GM12878 (cell line): ENCODE measurements around the gene DNHD1. TPM values are rescaled to one million over a fixed set of nuclear protein-coding genes. Genes with fewer than 3 reads are reported as not detected.

ENCODE experiments used
- ATAC-seq: fragments of 200-7000 bp; cut with Tn5 transposase; 3 replicates; pipeline ENCODE4 v1.9.1; 2020; ENCODE audit warnings: mild to moderate bottlenecking, moderate library complexity
- BruUV-seq: library from RNA; stranded (reverse); fragments of 400-500 nt; replicated peaks from 2 replicates; lab custom pipeline; 2021; lab: Mats Ljungman, UMichigan
- CTCF ChIA-PET: fragments of 300-600 bp; sonication (Branson Sonifier 250); formaldehyde crosslinking; extraction: SDS; loops from one replicate; lab custom pipeline; 2021; ENCODE audit warnings: inconsistent platforms; lab: Yijun Ruan, JAX
- POLR2A ChIA-PET: fragments of 350-600 bp; formaldehyde crosslinking; extraction: SDS; loops from one replicate; lab custom pipeline; 2021; ENCODE audit warnings: inconsistent platforms; lab: Charles Lee
- RAD21 ChIA-PET: fragments of 300-600 bp; sonication (Branson Sonifier 250); formaldehyde crosslinking; loops from one replicate; lab custom pipeline; 2023; ENCODE audit warnings: antibody characterized with exemption; ENCODE audit not compliant: unreplicated experiment; lab: Charles Lee
- SMC1A ChIA-PET: fragments of 300-600 bp; sonication (Branson Sonifier 250); formaldehyde crosslinking; loops from one replicate; lab custom pipeline; 2023; ENCODE audit not compliant: unreplicated experiment, uncharacterized antibody; lab: Charles Lee
- DNase-seq: peaks from one replicate; pipeline ENCODE4 v3.0.0-alpha.2; 2011; ENCODE audit warnings: low read depth, low spot score
- FAIRE-seq: peaks from 3 replicates; lab custom pipeline; 2011; peaks lifted over from hg19 to GRCh38; lab: Jason Lieb, UNC
- H2AFZ ChIP-seq: 2 replicates; pipeline ENCODE4 v1.6.0; 2011; ENCODE audit warnings: low read depth, low read length, control low read depth; ENCODE audit not compliant: control insufficient read depth
- H3K27ac ChIP-seq: 2 replicates; pipeline ENCODE4 v1.5.1; 2011; ENCODE audit warnings: control low read depth; ENCODE audit not compliant: control insufficient read depth, insufficient read depth
- H3K27me3 ChIP-seq, 2 experiments: replicated peaks in 1 of 2; 2 replicates each; pipeline versions ENCODE4 v1.6.0 to v1.6.1; 2011; ENCODE audit warnings: low read length in 1 of 2; ENCODE audit not compliant: control insufficient read depth in 2 of 2, insufficient read depth in 2 of 2
- H3K36me3 ChIP-seq, 2 experiments: 2 replicates each; pipeline ENCODE4 v1.5.1; 2011; ENCODE audit warnings: low read length in 1 of 2; ENCODE audit not compliant: control insufficient read depth in 2 of 2, insufficient read depth in 2 of 2
- H3K4me1 ChIP-seq: 2 replicates; pipeline ENCODE4 v1.6.1; 2011; ENCODE audit warnings: mild to moderate bottlenecking, low read length, moderate library complexity, mixed read lengths; ENCODE audit not compliant: control insufficient read depth, insufficient read depth
- H3K4me2 ChIP-seq: 2 replicates; pipeline ENCODE4 v1.6.0; 2011; ENCODE audit warnings: control low read depth; ENCODE audit not compliant: control insufficient read depth, insufficient read depth
- H3K4me3 ChIP-seq: fragments of 200-600 bp; sonication (generic); 2 replicates; pipeline ENCODE4 v1.5.1; 2016
- H3K79me2 ChIP-seq: 2 replicates; pipeline ENCODE4 v1.6.0; 2011; ENCODE audit warnings: low read length; ENCODE audit not compliant: control insufficient read depth, insufficient read depth
- H3K9ac ChIP-seq: 2 replicates; pipeline ENCODE4 v1.8.0; 2011; ENCODE audit warnings: low read length, control low read depth, mixed read lengths; ENCODE audit not compliant: control insufficient read depth, insufficient read depth
- H3K9me3 ChIP-seq: replicated peaks from 3 replicates; pipeline ENCODE4 v1.5.1; 2011; ENCODE audit warnings: mild to moderate bottlenecking, low read length; ENCODE audit not compliant: control insufficient read depth, insufficient read depth
- H4K20me1 ChIP-seq: 2 replicates; pipeline ENCODE4 v1.6.0; 2011; ENCODE audit not compliant: control insufficient read depth, insufficient read depth
- BACH1 ChIP-seq: fragments of 450-650 bp; IDR thresholded peaks from 2 replicates; pipeline ENCODE4 v1.6.1; 2017; ENCODE audit warnings: mild to moderate bottlenecking, borderline replicate concordance
- CREB1 ChIP-seq: IDR thresholded peaks from 2 replicates; pipeline ENCODE4 v1.6.1; 2012; ENCODE audit warnings: low read depth, mild to moderate bottlenecking, inconsistent platforms
- CUX1 ChIP-seq: IDR thresholded peaks from 2 replicates; pipeline ENCODE4 v1.6.1; 2012; ENCODE audit warnings: improper control_type of control experiment, low read depth, low read length; ENCODE audit not compliant: insufficient replicate concordance
- DPF2 ChIP-seq: fragments of 450-650 bp; IDR thresholded peaks from 2 replicates; pipeline ENCODE4 v1.6.1; 2017; ENCODE audit warnings: mild to moderate bottlenecking
- EED ChIP-seq: sonication (generic); IDR thresholded peaks from 2 replicates; pipeline ENCODE4 v1.6.1; 2016; ENCODE audit warnings: antibody characterized with exemption, low read depth
- FOXK2 ChIP-seq: fragments of 450-650 bp; IDR thresholded peaks from 2 replicates; pipeline ENCODE4 v1.6.1; 2017; ENCODE audit warnings: mild to moderate bottlenecking, moderate library complexity
- IRF4 ChIP-seq: IDR thresholded peaks from 2 replicates; pipeline ENCODE4 v1.6.1; 2011; ENCODE audit warnings: low read depth, low read length
- MLLT1 ChIP-seq: fragments of 450-650 bp; IDR thresholded peaks from 2 replicates; pipeline ENCODE4 v1.6.1; 2016; ENCODE audit warnings: mild to moderate bottlenecking
- NR2F1 ChIP-seq: fragments of 450-650 bp; conservative IDR thresholded peaks from 2 replicates; pipeline ENCODE4 v1.6.1; 2017; ENCODE audit warnings: mild to moderate bottlenecking
- PBX3 ChIP-seq: IDR thresholded peaks from 2 replicates; pipeline ENCODE4 v1.6.1; 2011; ENCODE audit warnings: mild to moderate bottlenecking, low read depth, low read length, moderate library complexity; ENCODE audit not compliant: insufficient replicate concordance
- POLR2AphosphoS2 ChIP-seq: IDR thresholded peaks from 2 replicates; pipeline ENCODE4 v1.6.1; 2011; ENCODE audit warnings: low read depth, mild to moderate bottlenecking, low read length, improper control_type of control experiment, moderate library complexity
- POLR2AphosphoS5 ChIP-seq: IDR thresholded peaks from 2 replicates; pipeline ENCODE4 v1.6.1; 2011; ENCODE audit warnings: mild to moderate bottlenecking, low read length, inconsistent platforms
- RFX5 ChIP-seq: IDR thresholded peaks from 2 replicates; pipeline ENCODE4 v1.6.1; 2011; ENCODE audit warnings: low read depth, low read length, improper control_type of control experiment
- SREBF2 ChIP-seq: IDR thresholded peaks from 2 replicates; pipeline ENCODE4 v1.6.1; 2012; ENCODE audit warnings: mild to moderate bottlenecking, low read length
- STAT3 ChIP-seq: IDR thresholded peaks from 2 replicates; pipeline ENCODE4 v1.6.1; 2011; ENCODE audit warnings: low read depth, low read length, improper control_type of control experiment
- USF1 ChIP-seq: IDR thresholded peaks from 2 replicates; pipeline ENCODE4 v1.6.1; 2011; ENCODE audit warnings: borderline replicate concordance, low read depth, mild to moderate bottlenecking, moderate library complexity, mixed read lengths, low read length; ENCODE audit not compliant: insufficient read depth; ENCODE audit errors: extremely low read length
- WGBS: methylation state at CpG from one replicate; pipeline ENCODE4 v1.1.6; 2016; ENCODE audit warnings: low lambda C conversion rate; ENCODE audit not compliant: insufficient replicate concordance, insufficient coverage; ENCODE audit errors: missing lambda C conversion rate; 5-methylcytosine and 5-hydroxymethylcytosine counted together
- in situ Hi-C: fragments of 300-500 bp; cut with MboI; formaldehyde crosslinking; loops from 9 replicates; pipeline ENCODE4 v1.14.3; 2018; ENCODE audit warnings: mixed read lengths
- intact Hi-C: fragments of 100-400 bp; cut with micrococcal nuclease; formaldehyde crosslinking; loops from one replicate; pipeline ENCODE4 v1.14.2; 2022; ENCODE audit not compliant: unreplicated experiment
- polyA plus RNA-seq, 11 experiments: library from polyadenylated mRNA; depleted of rRNA in 4 of 11; unstranded in 6 of 11; stranded (reverse) in 5 of 11; fragments of >200 nt; fragmentation: Nextera tagmentation in 4 of 11; fragmentation: Illumina TruSeq in 1 of 11; extraction: Ambion mirVana in 4 of 11; extraction: Trizol in 1 of 11; gene quantifications; 1 replicate in 1 of 11; 2 replicates in 10 of 11; pipeline versions ENCODE4 v1.2.1 to v1.2.3, GENCODE V29; 2011 to 2016; ENCODE audit warnings: inconsistent platforms in 2 of 11, missing spikeins in 2 of 11, low read depth in 1 of 11
- total RNA-seq, 4 experiments: library from RNA; depleted of rRNA in 3 of 4; stranded (reverse); fragments of >200 nt in 3 of 4; fragmentation: Illumina TruSeq in 1 of 4; extraction: Trizol in 1 of 4; gene quantifications; 2 replicates each; pipeline versions ENCODE4 v1.2.1 to v1.2.3, GENCODE V29; 2013 to 2021
- TF ChIP-seq, protein P1 (sequence below): IDR thresholded peaks from 2 replicates; pipeline ENCODE4 v1.6.1; 2012; ENCODE audit warnings: low read depth, low read length, improper control_type of control experiment

Gene DNHD1
- total and polyA plus RNA-seq, 10 of the 15 experiments (the other 5 are each of a cell fraction or from before 2014, with no cell fraction given): 0.99 to 16.9 (median 8.6) TPM

DNA sequence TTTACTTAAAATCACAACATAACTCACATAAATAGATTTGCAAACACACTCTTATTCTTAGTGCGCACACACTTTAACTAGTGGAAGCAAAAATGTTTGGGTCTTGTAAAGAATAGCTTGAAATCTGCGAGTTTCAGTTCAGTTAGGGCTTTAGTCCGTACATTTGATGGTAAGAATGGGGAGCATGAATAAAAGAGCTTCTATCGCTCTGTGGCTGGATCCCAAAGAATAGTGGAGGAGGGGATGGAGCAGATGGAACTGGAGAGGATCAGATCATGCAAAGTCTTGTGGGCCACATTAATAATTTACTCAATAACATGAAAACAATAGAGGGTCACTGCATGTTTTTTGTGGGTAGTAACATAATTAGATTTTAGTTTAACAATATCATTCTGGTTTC is 44.3 kb downstream of the DNHD1 start:
- Histone ChIP-seq H3K9me3 (no peaks in the 10 kb centered on the region), H2AFZ (no peak overlapping the region), H3K27ac (no peak overlapping the region), H3K4me1 (no peaks in the 10 kb centered on the region), H3K9ac (no peak overlapping the region), H3K4me2 (no peak overlapping the region), H3K79me2 (no peaks in the 10 kb centered on the region), H4K20me1 (no peaks in the 10 kb centered on the region), H3K27me3 (no peaks in the 10 kb centered on the region), H3K4me3 (no peak overlapping the region), H3K36me3 (no peaks in the 10 kb centered on the region; a peak in 1 of 4 replicates)
- in situ Hi-C loops (no loop called here), intact Hi-C loops (no loop called here)
- ATAC-seq: no peak
- 72% methylated on average over 4 of the region's 4 CpGs for WGBS
- CTCF ChIA-PET: interaction anchor here (1.3 to 3.3 kb wide), 3 partner anchors 10 to 164 kb away, joined by 4 to 20 read pairs (median 7); partner anchors contain the start of gene MRPL17
- no peak for FAIRE-seq
- no peak for DNase-seq
- SMC1A ChIA-PET: interaction anchor here (0.8 to 2.1 kb wide), 5 partner anchors 9 to 165 kb away, joined by 3 to 4 read pairs (median 4); no protein-coding TSS in a partner anchor
- RAD21 ChIA-PET: interaction anchor here (1.1 kb wide), 1 partner anchor 162 kb away, joined by 3 read pairs; no protein-coding TSS in a partner anchor
- BruUV-seq: no TSS peak
- POLR2A ChIA-PET: no interaction called here
- TF ChIP-seq MLLT1 (no peak), EED (no peak), RFX5 (no peak), POLR2AphosphoS2 (no peak), CUX1 (no peak), SREBF2 (no peak), NR2F1 (no peak), IRF4 (no peak), FOXK2 (no peak), STAT3 (no peak), BACH1 (no peak), DPF2 (no peak), USF1 (no peak), CREB1 (no peak), PBX3 (no peak), POLR2AphosphoS5 (no peak)
- TF ChIP-seq, protein P1, sequence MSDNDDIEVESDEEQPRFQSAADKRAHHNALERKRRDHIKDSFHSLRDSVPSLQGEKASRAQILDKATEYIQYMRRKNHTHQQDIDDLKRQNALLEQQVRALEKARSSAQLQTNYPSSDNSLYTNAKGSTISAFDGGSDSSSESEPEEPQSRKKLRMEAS: no peak
